Measurements from ENCODE around the gene NKX1-2. TPM values are rescaled to one million over a fixed set of nuclear protein-coding genes. Genes with fewer than 3 reads are reported as not detected.
A peak's percentile ranks its signal among the peaks of the same experiment; 100 is the strongest.

NKX1-2 gene
- total RNA-seq = not detected in 2 replicates

- H3K27me3 Mint-ChIP-seq (ENCODE audit: low read depth) = peaks cover 81% of the 10 kb centered on the region
- H3K4me1 Mint-ChIP-seq (ENCODE audit: low read depth) = peaks cover 12% of the 10 kb centered on the region
- H3K36me3 Mint-ChIP-seq (ENCODE audit: low read depth) = no peaks in the 10 kb centered on the region
- peak within 1 kb of the TSS; percentile 8 for H3K4me3 Mint-ChIP-seq (ENCODE audit: low read depth)
- intact Hi-C loops (cut with micrococcal nuclease) = loop anchor here (5.0 kb wide), 1 partner anchor 1298 kb away; the partner anchor contains the start of gene BUB3
- DNase-seq (ENCODE audit: low spot score) = no peak
- no peaks in the 10 kb centered on the region for H3K9me3 Mint-ChIP-seq
- H3K27ac Mint-ChIP-seq = no peak within 1 kb of the TSS
Measured at GRCh38 chr10:124450012-124450782, at the start of gene NKX1-2. NKX1-2 (minus strand) TSS chr10:124450035; CDS start chr10:124449943, 92 bp downstream.

- peaks cover 8% of the 10 kb centered on the region for H3K4me1 Mint-ChIP-seq (ENCODE audit: low read depth)
Measured at GRCh38 chr10:124498056-124498455, 48.2 kb upstream of the NKX1-2 start.

GRCh38 chr10:124497196-124497881 is 47.5 kb upstream of the NKX1-2 start:
- H3K27ac Mint-ChIP-seq = no peak overlapping the region
- intact Hi-C loops (cut with micrococcal nuclease) = no loop called here
- no peak for DNase-seq (ENCODE audit: low spot score)
- peaks cover 8% of the 10 kb centered on the region for H3K4me1 Mint-ChIP-seq (ENCODE audit: low read depth)
- no peak overlapping the region for H3K4me3 Mint-ChIP-seq (ENCODE audit: low read depth)
- H3K9me3 Mint-ChIP-seq = peaks cover 12% of the 10 kb centered on the region
- peaks cover 16% of the 10 kb centered on the region for H3K36me3 Mint-ChIP-seq (ENCODE audit: low read depth)
- no peaks in the 10 kb centered on the region for H3K27me3 Mint-ChIP-seq (ENCODE audit: low read depth)

More at GRCh38 chr10:124498056-124498455, 48.2 kb upstream of the NKX1-2 start:
- H3K4me3 Mint-ChIP-seq (ENCODE audit: low read depth) = no peak overlapping the region
- H3K27ac Mint-ChIP-seq = no peak overlapping the region
- H3K27me3 Mint-ChIP-seq (ENCODE audit: low read depth) = no peaks in the 10 kb centered on the region
- intact Hi-C loops (cut with micrococcal nuclease) = no loop called here
- no peak for DNase-seq (ENCODE audit: low spot score)
- peaks cover 16% of the 10 kb centered on the region for H3K36me3 Mint-ChIP-seq (ENCODE audit: low read depth)
- H3K9me3 Mint-ChIP-seq = peaks cover 12% of the 10 kb centered on the region

GRCh38 chr10:124496620-124497019 is 46.8 kb upstream of the NKX1-2 start:
- intact Hi-C loops (cut with micrococcal nuclease) = no loop called here
- Mint-ChIP-seq H3K27ac (no peak overlapping the region), H3K36me3 (ENCODE audit: low read depth) (peaks cover 13% of the 10 kb centered on the region), H3K27me3 (ENCODE audit: low read depth) (no peaks in the 10 kb centered on the region), H3K4me1 (ENCODE audit: low read depth) (peaks cover 8% of the 10 kb centered on the region), H3K4me3 (ENCODE audit: low read depth) (no peak overlapping the region), H3K9me3 (peaks cover 9% of the 10 kb centered on the region)
- DNase-seq (ENCODE audit: low spot score) = no peak

GRCh38 chr10:124496150-124496549 is 46.3 kb upstream of the NKX1-2 start:
- H3K4me1 Mint-ChIP-seq (ENCODE audit: low read depth) = peaks cover 8% of the 10 kb centered on the region
- H3K27me3 Mint-ChIP-seq (ENCODE audit: low read depth) = no peaks in the 10 kb centered on the region
- intact Hi-C loops (cut with micrococcal nuclease) = no loop called here
- no peak overlapping the region for H3K4me3 Mint-ChIP-seq (ENCODE audit: low read depth)
- H3K36me3 Mint-ChIP-seq (ENCODE audit: low read depth) = peaks cover 11% of the 10 kb centered on the region
- no peak overlapping the region for H3K27ac Mint-ChIP-seq
- H3K9me3 Mint-ChIP-seq = peaks cover 8% of the 10 kb centered on the region
- DNase-seq (ENCODE audit: low spot score) = no peak

GRCh38 chr10:124495725-124496124 is 45.9 kb upstream of the NKX1-2 start:
- peaks cover 7% of the 10 kb centered on the region for H3K36me3 Mint-ChIP-seq (ENCODE audit: low read depth)
- peaks cover 8% of the 10 kb centered on the region for H3K4me1 Mint-ChIP-seq (ENCODE audit: low read depth)
- DNase-seq (ENCODE audit: low spot score) = no peak
- intact Hi-C loops (cut with micrococcal nuclease) = no loop called here
- H3K4me3 Mint-ChIP-seq (ENCODE audit: low read depth) = no peak overlapping the region
- no peak overlapping the region for H3K27ac Mint-ChIP-seq
- H3K27me3 Mint-ChIP-seq (ENCODE audit: low read depth) = no peaks in the 10 kb centered on the region
- peaks cover 4% of the 10 kb centered on the region for H3K9me3 Mint-ChIP-seq

GRCh38 chr10:124495162-124495561 is 45.3 kb upstream of the NKX1-2 start:
- peaks cover 8% of the 10 kb centered on the region for H3K4me1 Mint-ChIP-seq (ENCODE audit: low read depth)
- H3K36me3 Mint-ChIP-seq (ENCODE audit: low read depth) = peaks cover 3% of the 10 kb centered on the region
- no peak overlapping the region for H3K4me3 Mint-ChIP-seq (ENCODE audit: low read depth)
- no peaks in the 10 kb centered on the region for H3K27me3 Mint-ChIP-seq (ENCODE audit: low read depth)
- intact Hi-C loops (cut with micrococcal nuclease) = no loop called here
- DNase-seq (ENCODE audit: low spot score) = no peak
- no peak overlapping the region for H3K27ac Mint-ChIP-seq
- H3K9me3 Mint-ChIP-seq = no peaks in the 10 kb centered on the region

- Mint-ChIP-seq H3K27ac (no peak overlapping the region), H3K4me1 (ENCODE audit: low read depth) (peaks cover 8% of the 10 kb centered on the region), H3K4me3 (ENCODE audit: low read depth) (peak overlapping the region; percentile 45)
Measured at GRCh38 chr10:124494046-124494807, 44.4 kb upstream of the NKX1-2 start.

GRCh38 chr10:124493214-124493882 is 43.5 kb upstream of the NKX1-2 start:
- DNase-seq (ENCODE audit: low spot score) = no peak
- Mint-ChIP-seq H3K27me3 (ENCODE audit: low read depth) (no peaks in the 10 kb centered on the region), H3K9me3 (no peaks in the 10 kb centered on the region), H3K4me3 (ENCODE audit: low read depth) (no peak overlapping the region), H3K27ac (no peak overlapping the region), H3K36me3 (ENCODE audit: low read depth) (no peaks in the 10 kb centered on the region), H3K4me1 (ENCODE audit: low read depth) (peaks cover 8% of the 10 kb centered on the region)
- intact Hi-C loops (cut with micrococcal nuclease) = no loop called here

More at GRCh38 chr10:124494046-124494807, 44.4 kb upstream of the NKX1-2 start:
- no peaks in the 10 kb centered on the region for H3K27me3 Mint-ChIP-seq (ENCODE audit: low read depth)
- DNase-seq (ENCODE audit: low spot score) = no peak
- intact Hi-C loops (cut with micrococcal nuclease) = no loop called here
- H3K36me3 Mint-ChIP-seq (ENCODE audit: low read depth) = no peaks in the 10 kb centered on the region
- no peaks in the 10 kb centered on the region for H3K9me3 Mint-ChIP-seq

- Mint-ChIP-seq H3K27ac (no peak overlapping the region), H3K36me3 (ENCODE audit: low read depth) (no peaks in the 10 kb centered on the region), H3K27me3 (ENCODE audit: low read depth) (no peaks in the 10 kb centered on the region), H3K4me3 (ENCODE audit: low read depth) (no peak overlapping the region), H3K9me3 (peaks cover 1% of the 10 kb centered on the region), H3K4me1 (ENCODE audit: low read depth) (peaks cover 8% of the 10 kb centered on the region)
- intact Hi-C loops (cut with micrococcal nuclease) = no loop called here
- DNase-seq (ENCODE audit: low spot score) = no peak
Measured at GRCh38 chr10:124492266-124492665, 42.4 kb upstream of the NKX1-2 start.

GRCh38 chr10:124491105-124491504 is 41.3 kb upstream of the NKX1-2 start:
- H3K36me3 Mint-ChIP-seq (ENCODE audit: low read depth) = no peaks in the 10 kb centered on the region
- peaks cover 13% of the 10 kb centered on the region for H3K9me3 Mint-ChIP-seq
- DNase-seq (ENCODE audit: low spot score) = no peak
- intact Hi-C loops (cut with micrococcal nuclease) = no loop called here
- H3K4me1 Mint-ChIP-seq (ENCODE audit: low read depth) = peaks cover 8% of the 10 kb centered on the region
- no peak overlapping the region for H3K4me3 Mint-ChIP-seq (ENCODE audit: low read depth)
- no peaks in the 10 kb centered on the region for H3K27me3 Mint-ChIP-seq (ENCODE audit: low read depth)
- no peak overlapping the region for H3K27ac Mint-ChIP-seq

GRCh38 chr10:124486635-124487034 is 36.8 kb upstream of the NKX1-2 start:
- no peak overlapping the region for H3K4me3 Mint-ChIP-seq (ENCODE audit: low read depth)
- H3K36me3 Mint-ChIP-seq (ENCODE audit: low read depth) = no peaks in the 10 kb centered on the region
- no peak overlapping the region for H3K27ac Mint-ChIP-seq
- H3K9me3 Mint-ChIP-seq = peaks cover 14% of the 10 kb centered on the region
- intact Hi-C loops (cut with micrococcal nuclease) = no loop called here
- H3K27me3 Mint-ChIP-seq (ENCODE audit: low read depth) = no peaks in the 10 kb centered on the region
- no peak for DNase-seq (ENCODE audit: low spot score)
- no peaks in the 10 kb centered on the region for H3K4me1 Mint-ChIP-seq (ENCODE audit: low read depth)

All from activated T-helper 2 cell treated with anti-CD3 and anti-CD28 coated beads, Interferon-gamma antibody, Interleukin-2, Interleukin-4, amounts not matched to agents 10 μg/mL and 5 μg/mL and 100 μg/mL, durations not matched to agents 14 hours and 24 hours and 36 hours (primary cell).